SU-DHL-6 (cell line): ENCODE results near the gene INSM1.

Experiments used
- H2AFZ ChIP-seq: fragments of 200-600 bp; sonication (generic); 2 replicates; pipeline ENCODE4 v1.6.1; 2014; ENCODE audit warnings: low read depth, mild to moderate bottlenecking, moderate library complexity, mixed read lengths, antibody characterized with exemption, low read length; ENCODE audit not compliant: severe bottlenecking
- H3F3A ChIP-seq: fragments of 200-600 bp; shearing (Covaris generic); 2 replicates; pipeline ENCODE4 v1.6.0; 2016; ENCODE audit warnings: antibody characterized with exemption, mild to moderate bottlenecking; ENCODE audit not compliant: insufficient read depth
- H3K27ac ChIP-seq: fragments of 200-600 bp; sonication (generic); 2 replicates; pipeline ENCODE4 v1.5.1; 2016; ENCODE audit warnings: low read depth, mild to moderate bottlenecking, low read length, moderate library complexity, mixed read lengths
- H3K27me3 ChIP-seq: fragments of 200-600 bp; sonication (generic), shearing (Covaris generic); 2 replicates; pipeline ENCODE4 v1.6.0; 2014; ENCODE audit warnings: mild to moderate bottlenecking, low read length
- H3K36me3 ChIP-seq: fragments of 200-600 bp; sonication (generic); 2 replicates; pipeline ENCODE4 v1.6.1; 2014; ENCODE audit warnings: mild to moderate bottlenecking, low read length, mixed read lengths
- H3K4me2 ChIP-seq: fragments of 300-600, 200-600 bp; shearing (Covaris generic), sonication (generic); 2 replicates; pipeline ENCODE4 v1.6.0; 2014; ENCODE audit warnings: low read length, low read depth, mild to moderate bottlenecking; ENCODE audit not compliant: poor library complexity, severe bottlenecking
- H3K4me3 ChIP-seq: fragments of 200-600 bp; sonication (generic); 2 replicates; pipeline ENCODE4 v1.5.1; 2014; ENCODE audit warnings: antibody characterized with exemption, low read length, mild to moderate bottlenecking, mixed read lengths; ENCODE audit not compliant: insufficient read depth, poor library complexity, severe bottlenecking
- H3K79me2 ChIP-seq: fragments of 200-600 bp; sonication (generic); 2 replicates; pipeline ENCODE4 v1.6.1; 2014; ENCODE audit warnings: mild to moderate bottlenecking, low read length, moderate library complexity; ENCODE audit not compliant: insufficient read depth
- H3K9ac ChIP-seq: fragments of 200-600 bp; sonication (generic); 2 replicates; pipeline ENCODE4 v1.7.0; 2014; ENCODE audit warnings: mild to moderate bottlenecking, low read length
- H3K9me2 ChIP-seq: fragments of 200-600 bp; sonication (generic); replicated peaks from 2 replicates; pipeline ENCODE4 v1.6.1; 2014; ENCODE audit warnings: low read length; ENCODE audit not compliant: insufficient read depth
- H3K9me3 ChIP-seq: fragments of 200-600 bp; sonication (generic); 2 replicates; pipeline ENCODE4 v1.6.1; 2014; ENCODE audit warnings: low read length, mixed read lengths; ENCODE audit not compliant: insufficient read depth
- H4K20me1 ChIP-seq: fragments of 200-600 bp; sonication (generic); 2 replicates; pipeline ENCODE4 v1.6.1; 2014; ENCODE audit warnings: low read depth, mild to moderate bottlenecking, antibody characterized with exemption, low read length, moderate library complexity, mixed read lengths
- CTCF ChIP-seq: fragments of 200-600 bp; sonication (generic); IDR thresholded peaks from one replicate; pipeline ENCODE4 v1.5.1; 2017; ENCODE audit warnings: antibody characterized with exemption, mild to moderate bottlenecking, low read length, moderate library complexity; ENCODE audit not compliant: insufficient read depth, poor library complexity, severe bottlenecking
- EZH2phosphoT487 ChIP-seq: fragments of 200-600 bp; sonication (generic), shearing (Covaris generic); conservative IDR thresholded peaks from 2 replicates; pipeline ENCODE4 v1.6.1; 2018; ENCODE audit warnings: mild to moderate bottlenecking, antibody characterized with exemption, low read length, moderate library complexity, mixed read lengths

INSM1 gene

DNA sequence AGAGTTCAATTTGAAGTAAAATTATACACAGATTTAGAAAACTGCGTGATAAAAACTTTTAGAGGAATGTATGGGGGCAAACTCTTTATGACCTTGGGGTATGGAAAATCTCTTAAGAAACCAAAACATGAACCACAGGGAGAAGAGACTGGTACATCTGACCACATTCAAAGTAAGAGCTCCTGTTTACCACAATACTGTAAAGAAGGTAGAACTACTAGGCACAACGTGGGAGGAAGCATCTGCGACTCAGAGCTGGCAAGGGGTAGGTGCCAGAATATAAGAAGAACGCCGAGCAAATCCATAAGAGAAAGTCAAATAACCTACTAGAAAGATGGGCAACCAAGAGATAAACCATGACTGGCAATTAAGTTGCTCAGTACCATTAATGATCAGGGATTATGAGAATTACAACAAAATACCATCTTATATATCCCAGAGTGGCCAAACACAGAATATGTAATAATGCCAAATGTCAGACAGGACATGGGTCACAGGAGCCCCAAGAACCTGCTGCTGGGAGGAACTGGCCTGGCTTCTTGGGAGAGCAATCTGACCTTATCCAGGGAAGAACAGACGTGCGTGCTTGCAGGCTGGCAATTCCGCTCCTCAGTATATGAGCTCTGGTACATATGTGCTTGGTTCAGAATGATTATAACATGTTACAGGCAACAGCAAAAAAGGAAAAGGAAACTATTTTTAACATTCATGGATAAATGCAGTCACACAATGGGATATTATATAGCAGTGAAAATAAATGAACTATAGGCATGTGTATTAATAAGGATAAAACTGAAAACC lies 50.2 kb downstream of the INSM1 start:
- Histone ChIP-seq H3K9me3 (no peaks in the 10 kb centered on the region), H3K9me2 (no peaks in the 10 kb centered on the region), H4K20me1 (no peaks in the 10 kb centered on the region), H3F3A (no peaks in the 10 kb centered on the region), H3K27me3 (no peaks in the 10 kb centered on the region), H3K27ac (no peak overlapping the region), H3K4me3 (no peak overlapping the region), H3K79me2 (no peaks in the 10 kb centered on the region), H3K4me2 (no peak overlapping the region), H2AFZ (no peak overlapping the region), H3K9ac (no peak overlapping the region), H3K36me3 (no peaks in the 10 kb centered on the region)
- TF ChIP-seq CTCF: no peak
- TF ChIP-seq EZH2phosphoT487: no peak
